ENCODE results near the gene ARSJ.

- no peak for TF ChIP-seq CTCF (IDR thresholded peaks at IDR 0.05; ENCODE audit: low read depth, low read length)
- no peak for TF ChIP-seq MYC (IDR thresholded peaks at IDR 0.05; ENCODE audit: low read depth, low read length)
- no peak for TF ChIP-seq POLR2A (IDR thresholded peaks at IDR 0.05; ENCODE audit: extremely low read depth, insufficient read length)
These were observed 40.0 kb upstream of the ARSJ start for GRCh38 chr4:114019276-114019968.

Measured in NB4 (cell line).